Activated gamma-delta T cell treated with Interleukin-2 at 50 U/mL for 16 hours (primary cell): Measurements from ENCODE around the gene HNRNPM.

ENCODE experiments used
- DNase-seq: peaks from one replicate; pipeline ENCODE4 v3.0.0-alpha.2; 2020

Gene HNRNPM

DNA sequence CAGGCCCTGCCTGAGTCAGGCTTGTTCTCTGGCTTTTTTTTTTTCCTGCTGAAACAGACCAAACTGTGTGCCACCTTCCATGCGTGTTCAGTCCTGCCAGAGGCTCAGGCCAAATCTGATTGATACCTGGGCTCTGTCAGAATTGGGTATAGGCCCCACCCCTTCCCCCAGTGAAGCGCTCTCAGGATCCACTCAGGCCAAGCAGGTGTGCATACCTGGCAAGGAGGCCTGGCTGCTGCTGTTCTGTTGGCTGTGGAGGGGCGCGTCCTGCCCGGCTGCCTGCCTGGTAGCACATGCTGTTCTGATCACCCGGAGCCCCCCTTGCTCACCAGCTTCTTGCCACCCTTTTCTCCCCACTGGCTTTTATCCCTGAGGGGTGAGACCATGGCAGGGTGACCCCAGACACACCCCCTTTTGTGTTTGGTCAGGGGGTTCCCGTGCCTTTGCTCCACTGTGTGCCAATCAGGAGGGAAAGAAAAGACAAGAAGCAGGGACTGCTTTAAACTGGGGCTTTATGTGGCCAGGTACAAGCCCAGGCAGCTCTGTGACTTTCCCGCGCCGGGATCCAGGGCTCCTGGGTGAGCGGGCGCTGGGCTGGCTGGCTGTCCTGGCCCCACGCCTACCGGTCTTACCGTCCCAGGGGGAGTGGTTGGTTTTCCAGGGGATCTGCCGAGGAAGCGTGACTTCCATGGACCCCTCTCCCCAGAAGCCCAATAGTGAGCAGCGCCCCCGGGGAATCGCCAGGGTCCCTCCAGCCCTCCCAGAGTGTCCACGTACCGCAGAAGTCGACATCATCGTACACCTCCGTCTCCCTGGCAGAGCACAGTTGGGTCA lies 45.0 kb downstream of the HNRNPM start:
- no peak for DNase-seq

DNA sequence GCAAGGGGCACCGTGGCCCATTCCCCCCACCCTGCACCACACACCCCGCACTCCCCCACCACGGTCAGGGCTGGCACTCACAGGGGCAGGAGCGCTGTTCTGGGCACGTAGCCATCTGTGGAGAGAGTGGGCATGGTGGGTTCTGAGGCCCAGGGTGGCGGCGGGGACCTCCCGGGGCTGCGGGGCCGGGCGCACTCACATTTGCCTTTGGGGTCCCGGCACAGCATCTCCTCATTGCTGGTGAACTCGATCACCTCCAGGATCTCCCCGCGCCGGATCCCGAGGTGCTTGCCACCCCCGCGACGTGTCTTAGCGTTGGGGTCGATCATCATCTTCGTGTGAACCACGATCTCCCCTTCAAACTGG lies 45.6 kb downstream of the HNRNPM start:
- no peak for DNase-seq

DNA sequence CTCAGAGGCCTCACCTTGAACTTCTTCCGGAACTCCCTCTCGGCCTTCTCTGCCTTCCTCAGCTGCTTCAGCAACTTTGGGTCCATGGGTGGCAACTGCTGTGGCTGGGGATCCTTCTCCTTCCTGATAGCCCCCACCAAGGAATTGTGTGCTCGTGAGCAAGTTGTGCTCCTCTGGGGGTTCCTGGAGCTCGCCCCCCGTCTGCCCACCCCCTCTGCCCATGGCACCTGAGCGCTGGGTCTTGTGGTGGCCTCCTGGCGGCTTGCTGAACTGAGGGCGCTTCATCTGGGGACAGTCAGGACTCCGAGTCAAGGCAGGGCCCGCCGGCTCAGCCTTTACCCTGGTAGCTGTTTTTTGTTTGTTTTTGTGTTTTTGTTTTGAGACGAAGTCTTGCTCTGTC lies 46.1 kb downstream of the HNRNPM start:
- DNase-seq, result no peak

DNA sequence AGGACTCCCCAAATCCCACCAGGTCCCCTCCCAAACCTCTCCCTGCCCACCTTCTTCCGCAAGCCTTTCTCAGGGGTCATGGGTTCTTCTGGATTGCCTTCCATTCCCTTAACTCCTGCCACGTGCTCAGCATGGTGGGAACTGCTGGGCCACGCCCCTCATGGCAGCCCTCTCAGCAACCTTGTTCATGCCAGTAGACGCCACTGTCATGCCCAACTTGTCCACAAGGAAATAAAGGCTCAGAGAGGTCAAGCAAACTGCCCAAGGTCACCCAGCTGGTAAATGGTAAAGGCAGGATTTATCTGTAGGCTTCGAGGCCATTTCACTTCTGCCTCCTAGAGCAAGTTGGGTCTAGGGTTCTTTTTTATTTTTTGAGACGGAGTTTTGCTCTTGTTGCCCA lies 46.8 kb downstream of the HNRNPM start:
- DNase-seq, result no peak

DNA sequence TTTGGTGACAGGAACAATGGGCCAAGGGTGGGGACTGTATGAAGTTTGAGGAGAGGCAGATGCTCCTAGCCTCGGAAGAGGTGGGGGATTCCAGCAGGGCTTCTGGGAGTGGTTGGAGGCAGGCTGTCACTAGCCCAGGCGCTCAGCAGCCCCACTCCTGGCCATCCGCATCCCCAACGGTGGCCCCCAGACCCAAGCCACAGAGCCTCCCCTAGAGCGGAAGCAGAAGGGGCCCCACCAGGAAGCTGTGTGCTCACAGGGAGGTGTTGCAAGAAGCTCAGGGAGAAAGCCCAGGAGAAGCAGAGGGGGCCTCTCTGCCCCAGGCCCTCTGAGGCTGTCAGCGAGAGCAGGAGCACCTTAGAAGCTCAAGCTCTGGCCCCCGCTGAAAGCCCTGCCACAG lies 49.4 kb downstream of the HNRNPM start:
- no peak for DNase-seq

DNA sequence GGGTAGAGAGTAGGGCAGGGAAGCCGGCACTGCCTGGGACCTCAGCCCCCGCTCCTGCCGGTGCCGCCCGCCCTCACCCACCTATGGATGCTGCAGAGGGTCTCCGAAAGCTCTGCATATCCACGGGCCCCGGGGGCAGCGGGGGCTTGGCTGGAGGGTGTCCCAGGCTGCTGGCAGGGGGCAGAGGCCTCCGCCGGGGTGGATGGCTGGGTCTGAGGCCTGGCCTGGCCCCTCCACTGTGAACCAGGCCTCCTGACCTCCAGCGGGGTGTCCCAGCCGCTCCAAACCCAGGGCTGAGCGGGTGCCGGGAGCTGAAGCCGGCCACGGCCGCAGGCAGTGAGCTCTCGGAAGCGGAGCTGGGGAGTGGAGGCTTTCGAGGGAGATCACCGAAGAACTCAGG lies 53.5 kb downstream of the HNRNPM start:
- no peak for DNase-seq

DNA sequence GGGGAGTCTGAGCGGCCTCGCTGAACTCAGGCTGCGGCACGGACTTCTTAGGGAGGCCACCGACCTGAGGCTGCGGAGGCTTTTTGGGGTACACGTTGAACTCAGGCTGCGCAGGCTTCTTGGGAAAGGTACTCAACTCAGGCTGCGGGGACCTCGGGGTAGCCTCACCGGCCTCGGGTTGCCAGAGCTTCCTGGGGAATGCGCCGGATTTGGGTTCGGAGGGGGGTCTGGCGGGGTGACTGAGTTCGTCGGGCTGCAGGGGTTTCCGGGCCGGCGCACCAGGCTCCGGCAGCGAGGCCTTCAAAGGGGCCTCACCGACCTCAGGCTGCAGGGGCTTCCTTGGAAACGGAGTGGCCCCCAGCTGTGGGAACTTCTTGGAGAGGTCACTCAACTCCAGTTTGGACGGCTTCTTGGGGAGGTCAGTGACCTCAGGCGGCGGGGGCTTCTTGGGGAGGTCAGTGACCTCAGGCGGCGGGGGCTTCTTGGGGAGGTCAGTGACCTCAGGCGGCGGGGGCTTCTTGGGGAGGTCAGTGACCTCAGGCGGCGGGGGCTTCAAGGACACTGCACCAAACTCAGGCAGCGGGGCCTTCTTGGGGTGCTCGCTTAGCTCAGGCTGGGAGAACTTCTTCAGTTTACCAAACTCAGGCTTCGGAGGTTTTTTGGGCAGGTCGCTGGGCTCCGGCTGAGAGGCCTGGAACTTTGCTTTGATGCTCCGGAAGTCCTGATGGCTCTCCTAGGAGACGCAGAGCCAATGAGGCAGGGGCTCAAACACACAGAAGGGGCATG lies 54.5 kb downstream of the HNRNPM start:
- no peak for DNase-seq

DNA sequence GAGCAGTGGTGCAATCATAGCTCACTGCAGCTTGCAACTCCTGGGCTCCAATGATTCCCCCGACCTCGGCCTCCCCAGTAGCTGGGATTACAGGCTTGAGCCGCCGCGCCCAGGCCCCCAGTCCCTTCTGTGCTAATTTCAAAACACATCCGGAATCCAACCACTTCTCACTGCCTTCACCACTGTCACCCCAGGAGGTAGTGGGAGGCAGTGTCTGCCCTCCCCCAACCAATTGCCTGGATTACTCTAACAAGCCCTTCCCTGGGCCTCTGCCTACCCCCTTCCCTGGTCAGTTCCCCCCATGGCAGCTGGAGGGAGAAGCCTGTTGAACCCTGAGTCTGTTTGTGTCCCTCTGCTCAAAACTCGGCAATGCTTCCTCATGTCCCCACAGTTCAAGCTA lies 55.4 kb downstream of the HNRNPM start:
- DNase-seq, result no peak

DNA sequence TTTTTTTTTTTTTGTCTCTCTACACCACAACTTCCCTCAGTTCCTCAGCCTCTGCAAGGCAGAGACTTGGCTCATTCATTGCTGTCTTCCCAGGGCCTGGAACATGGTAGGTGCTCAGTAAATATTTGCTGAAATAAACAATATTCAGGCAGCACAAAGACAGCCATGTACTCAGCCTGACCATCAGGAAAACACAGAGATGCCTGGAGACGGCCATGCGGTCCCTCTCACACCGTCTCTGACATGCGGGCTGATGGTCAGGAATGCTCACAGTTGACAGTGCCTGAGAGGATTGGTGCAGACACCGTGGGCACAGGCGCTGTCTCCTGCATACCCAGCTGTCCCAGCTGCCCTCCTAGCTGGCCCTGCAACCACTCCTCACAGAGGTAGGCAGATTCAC lies 56.7 kb downstream of the HNRNPM start:
- DNase-seq, result no peak

DNA sequence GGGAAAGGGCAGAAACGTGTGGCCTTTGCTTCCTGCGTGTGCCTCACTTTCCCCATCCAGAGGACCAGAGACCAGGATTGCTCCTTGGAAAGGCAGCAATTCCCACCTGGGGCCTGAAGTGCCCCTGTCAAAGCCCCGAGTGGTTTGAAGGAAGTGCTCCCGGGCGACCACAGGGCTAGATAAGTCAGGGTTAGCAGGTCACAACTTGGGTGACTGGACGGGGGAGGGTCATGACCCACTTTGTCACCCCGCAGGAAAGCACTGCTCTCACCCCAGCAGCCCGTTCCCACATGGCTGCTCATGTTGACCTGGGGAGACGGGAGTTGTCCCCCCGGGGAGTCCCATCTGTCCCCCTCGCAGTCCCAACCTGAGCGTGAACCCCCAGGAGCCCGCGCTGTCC lies 57.2 kb downstream of the HNRNPM start:
- DNase-seq, result no peak

DNA sequence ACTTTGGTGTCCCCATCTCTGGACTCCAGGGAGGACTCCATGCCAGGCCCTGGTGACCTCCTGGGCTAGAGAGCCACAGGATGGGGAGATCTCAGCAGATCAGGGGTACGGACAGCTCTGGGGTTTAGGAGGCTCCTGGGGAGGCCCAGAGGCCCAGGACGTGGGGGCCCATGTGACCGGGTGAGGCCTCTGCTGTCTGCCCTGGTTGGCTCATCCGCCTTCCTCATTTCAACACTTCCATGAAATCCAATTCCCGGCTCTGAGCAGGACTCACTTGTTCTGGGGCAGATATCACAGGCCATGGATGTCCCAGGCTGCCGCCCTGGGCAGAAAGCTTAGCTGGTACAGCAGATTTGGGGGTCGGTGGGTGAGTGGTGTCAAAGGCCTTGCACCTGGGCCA lies 58.7 kb downstream of the HNRNPM start:
- no peak for DNase-seq

DNA sequence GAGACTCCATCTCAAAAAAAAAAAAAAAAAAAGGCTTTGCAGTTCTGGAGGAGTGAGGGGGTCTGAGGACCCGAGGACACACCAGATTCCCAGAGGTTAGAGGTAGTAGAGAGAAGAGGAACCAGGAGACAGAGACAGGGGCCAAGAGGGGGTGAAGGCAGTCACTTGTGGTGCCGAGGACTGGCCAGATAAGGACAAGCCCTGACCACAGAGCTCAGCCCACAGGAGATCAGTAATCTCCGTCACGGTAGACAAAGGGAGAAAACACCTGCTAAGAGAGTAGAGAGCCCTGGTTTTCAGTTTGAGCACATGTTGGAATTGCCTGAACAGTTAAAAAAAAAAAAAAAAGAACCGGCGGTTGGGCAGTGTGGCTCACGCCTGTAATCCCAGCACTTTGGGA lies 59.4 kb downstream of the HNRNPM start:
- no peak for DNase-seq

DNA sequence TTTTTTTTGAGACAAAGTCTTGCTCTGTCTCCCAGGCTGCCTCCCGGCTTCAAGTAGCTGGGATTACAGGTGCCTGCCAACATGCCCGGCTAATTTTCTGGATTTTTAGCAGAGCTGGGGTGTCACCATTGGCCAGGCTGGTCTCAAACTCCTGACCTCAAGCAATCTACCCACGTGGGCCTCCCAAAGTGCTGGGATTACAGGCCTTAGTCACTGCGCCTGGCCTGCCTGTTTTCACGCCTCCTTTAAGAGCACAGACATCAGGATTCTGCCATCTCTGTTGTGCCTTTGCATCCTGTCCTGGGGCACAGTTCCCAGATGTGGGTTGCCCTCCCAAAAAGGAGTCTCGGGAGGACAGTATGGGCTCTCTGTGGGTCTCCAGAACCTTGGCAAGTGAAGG lies 60.1 kb downstream of the HNRNPM start:
- DNase-seq, result no peak

DNA sequence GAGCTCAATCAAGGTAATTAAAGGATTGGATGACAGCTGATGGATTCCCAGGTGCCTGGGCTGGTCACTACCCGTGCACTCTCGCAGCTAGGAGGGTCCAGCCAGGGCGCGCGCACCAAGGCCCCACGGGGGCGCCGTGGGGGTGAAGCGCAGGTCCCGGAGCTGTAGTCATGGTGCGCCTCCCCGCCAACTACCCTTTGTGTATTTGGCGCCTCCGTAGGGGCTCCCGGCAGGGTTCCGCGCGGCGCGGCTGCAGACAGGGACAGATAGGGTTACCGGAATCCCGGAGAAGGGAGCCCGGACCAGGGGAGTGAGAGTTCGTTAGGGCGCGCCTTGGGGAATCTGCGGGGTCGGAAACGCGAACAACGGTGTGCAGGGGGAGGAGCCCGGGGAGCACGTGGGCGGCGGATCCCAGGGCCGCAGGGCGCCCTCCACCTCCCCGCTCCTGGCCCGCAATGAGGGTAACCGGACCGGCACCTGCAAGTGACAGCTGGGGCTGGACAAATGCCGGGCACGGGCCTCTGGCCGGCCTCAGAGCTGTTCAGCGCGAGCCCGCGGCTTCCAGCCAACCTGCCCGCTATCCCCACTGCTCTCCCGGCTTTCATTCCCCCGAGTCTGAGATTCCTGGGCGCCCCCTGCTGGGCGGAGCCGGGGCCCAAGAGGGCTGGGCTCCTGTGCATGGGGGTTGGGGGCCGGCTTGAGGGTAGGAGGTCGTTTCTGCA lies 61.1 kb downstream of the HNRNPM start:
- DNase-seq, result peak; percentile 57

DNA sequence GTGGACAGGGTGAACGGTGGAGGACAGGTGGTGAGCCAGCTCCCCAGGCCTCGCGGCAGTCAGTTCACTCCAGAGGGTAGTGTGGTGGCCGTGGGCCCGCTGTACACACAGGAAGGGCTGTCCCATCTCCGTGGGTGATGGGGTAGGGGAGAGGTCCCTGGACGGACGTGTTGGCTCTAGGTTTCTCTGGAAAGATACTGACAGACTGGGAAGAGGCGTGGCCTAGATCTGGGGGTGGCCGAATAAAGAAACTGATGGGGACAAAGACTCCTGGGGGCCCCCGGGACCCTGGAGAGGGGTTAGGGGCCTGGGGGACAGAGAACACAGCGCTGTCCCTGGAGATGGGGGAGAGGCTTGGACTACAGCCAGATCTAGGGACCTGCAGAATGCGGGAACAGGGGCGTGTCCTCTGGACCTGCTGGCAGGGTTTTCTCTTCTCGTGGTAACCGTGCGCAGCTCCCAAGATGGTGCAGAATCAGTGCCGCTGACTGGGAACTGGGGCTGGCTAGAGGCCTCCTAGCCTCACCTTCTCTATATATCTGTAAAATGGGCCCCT lies 61.7 kb downstream of the HNRNPM start:
- no peak for DNase-seq

DNA sequence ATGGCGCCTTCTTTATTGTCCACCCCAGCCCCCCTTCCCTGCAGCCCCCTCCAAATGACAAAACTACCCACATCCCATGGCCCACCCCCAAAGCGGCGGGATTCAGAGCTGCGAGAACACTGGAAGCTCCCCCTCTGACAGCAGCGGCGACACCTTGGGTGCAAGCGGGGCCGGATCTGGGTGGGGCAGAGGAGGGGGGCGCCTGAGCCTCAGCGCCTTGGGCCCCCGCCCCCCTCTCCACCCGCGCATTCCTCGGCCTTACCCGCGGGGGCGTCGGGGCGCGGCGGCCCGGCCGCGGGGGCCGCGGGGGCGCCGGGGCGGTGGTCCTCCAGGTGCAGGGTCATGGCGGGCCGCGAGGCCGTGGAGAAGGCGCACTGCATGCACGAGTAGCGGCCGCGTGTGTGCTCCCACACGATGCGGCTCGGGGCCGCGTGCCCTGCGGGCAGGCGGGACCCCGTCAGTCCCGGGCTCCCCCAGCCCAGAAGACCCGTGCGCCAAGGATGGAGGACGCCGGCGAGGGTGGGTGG lies 65.9 kb downstream of the HNRNPM start:
- DNase-seq, result no peak

DNA sequence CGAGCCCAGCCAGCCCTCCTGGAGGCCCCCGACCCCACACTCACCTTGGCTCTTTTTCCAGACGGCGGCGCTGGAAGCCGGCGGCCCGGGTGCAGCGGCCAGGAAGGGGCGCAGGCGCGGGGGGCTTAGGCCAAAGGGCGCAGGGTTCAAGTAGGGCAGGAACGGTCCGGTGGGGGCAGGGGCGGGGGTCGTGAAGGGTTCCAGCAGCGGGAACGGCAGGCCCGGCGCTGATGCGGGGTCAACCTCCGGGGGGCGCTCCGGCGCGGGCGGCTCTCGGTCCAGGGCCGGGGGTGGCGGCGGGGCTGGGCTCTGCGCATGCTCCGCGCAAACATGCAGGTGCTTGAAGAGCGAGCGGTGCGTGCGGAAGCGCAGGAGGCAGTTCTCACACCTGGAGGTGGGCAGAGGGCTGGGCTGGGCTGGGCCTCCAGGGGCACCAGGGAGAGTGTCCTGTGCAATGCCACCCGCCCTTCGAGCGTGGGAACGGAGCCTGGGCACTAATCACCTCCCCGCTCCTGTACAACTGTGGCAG lies 66.9 kb downstream of the HNRNPM start:
- no peak for DNase-seq

DNA sequence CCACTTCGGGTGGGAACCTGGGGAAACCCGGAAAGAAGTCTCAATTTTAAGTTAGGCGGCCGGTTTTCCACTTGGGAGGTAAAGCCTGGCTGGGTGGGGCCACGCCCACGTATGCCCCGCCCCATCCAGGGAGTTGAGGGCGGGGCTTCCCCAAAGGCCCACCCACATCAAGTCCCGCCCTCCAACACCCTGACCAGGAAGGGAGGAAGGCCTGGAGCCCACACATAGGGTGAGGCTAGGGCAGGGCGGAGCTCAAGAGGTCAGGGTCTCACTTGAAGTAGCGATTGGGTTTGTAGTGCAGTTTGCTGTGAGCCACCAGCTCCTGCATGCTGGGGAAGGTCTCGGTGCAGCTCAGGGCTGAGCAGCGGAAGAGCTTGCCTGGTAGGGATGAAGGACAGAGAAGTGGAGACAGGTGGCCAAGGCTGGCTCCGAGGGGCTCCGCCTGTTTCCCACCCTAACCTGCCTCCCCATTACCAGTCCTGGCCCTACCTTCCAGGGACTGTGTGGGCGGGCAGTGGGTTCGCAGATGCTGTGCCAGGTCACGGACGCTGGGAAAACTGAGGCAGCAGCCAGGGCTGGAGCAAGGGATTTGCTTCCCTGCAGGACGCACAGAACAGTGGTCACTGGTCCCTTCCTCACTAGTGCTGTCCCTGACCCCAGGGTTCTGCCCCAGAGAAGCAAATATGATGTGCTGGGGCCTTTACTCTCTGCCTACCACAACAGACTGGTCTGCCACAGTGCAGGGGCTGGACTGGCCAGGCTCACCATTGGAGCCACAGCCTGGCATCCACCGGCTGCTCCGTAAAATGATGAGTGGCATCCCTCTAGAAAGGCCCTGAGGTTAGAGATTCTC lies 67.6 kb downstream of the HNRNPM start:
- no peak for DNase-seq

DNA sequence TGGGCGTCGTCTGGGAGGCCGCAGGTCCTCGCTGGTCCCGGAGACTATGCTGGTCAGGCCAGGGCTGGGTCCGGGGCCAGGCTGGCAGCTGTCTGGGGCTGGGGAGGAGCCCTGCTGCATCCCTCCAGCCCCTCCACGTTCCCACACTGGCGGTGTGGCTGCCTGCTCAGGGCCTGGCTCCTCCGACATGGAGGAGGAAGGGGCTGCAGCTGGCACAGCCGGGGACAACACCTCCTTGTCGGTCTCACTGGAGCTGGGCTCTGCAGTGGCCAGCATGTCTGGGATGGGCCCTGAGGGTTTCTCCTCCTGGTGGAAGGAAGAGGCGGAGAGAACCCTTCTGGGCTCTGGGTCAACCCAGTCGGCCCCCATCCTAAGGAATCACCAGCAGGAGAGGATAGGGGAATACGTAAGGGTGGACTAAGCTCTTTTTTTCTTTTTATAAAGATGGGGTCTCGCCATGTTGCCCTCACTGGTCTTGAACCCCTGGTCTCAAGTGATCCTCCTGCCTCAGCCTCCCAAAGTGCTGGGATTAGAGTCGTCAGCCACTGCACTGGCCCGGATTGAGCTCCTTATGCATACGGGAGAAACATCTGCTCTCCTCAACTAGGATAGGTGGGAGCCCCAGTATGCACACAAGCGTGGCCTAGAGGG lies 68.4 kb downstream of the HNRNPM start:
- DNase-seq, result no peak

DNA sequence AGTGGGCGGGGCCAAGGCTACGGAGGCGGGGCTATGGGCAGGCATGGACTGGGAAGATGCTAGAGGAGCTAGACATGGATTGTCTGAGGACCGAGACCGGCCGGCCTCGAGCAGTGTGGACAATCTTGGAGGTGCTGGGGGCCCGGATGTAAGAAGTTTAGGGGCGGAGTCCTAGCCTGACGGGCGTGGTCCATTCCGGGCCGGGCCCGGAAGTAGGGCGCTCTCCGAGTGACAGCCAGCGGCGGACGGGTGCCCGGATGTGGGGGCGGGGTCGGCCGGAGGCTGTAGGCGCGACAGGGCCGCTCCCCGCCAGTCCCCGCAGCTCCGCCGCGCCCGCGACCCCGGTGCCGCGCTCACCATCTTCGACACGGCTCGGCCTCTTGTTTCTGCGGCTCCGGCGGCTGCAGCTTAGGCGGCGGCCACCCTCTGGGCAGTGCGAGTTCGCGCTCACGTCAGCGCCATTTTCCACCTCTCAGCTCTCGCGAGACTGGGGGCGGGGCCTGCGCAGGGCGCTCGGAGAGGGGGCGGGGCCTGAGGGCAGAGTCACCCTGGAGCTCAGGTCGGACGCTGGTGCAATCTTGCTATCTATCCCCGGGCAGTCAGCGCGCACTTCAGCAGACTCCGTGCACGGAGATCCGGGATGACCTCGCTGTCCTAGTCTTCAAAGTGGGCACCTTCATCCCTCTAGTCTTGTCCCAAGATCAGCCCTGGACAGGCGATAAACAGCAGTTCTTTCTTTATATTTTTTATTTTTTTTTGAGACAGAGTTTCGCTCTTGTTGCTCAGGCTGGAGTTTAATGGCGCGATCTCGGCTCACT lies 69.1 kb downstream of the HNRNPM start, which contains the start of gene ZNF414:
TSS of gene ZNF414 (minus strand) at position 481 of the 818 bp plus-strand sequence. CDS start at position 360, 121 bp downstream.
- peak; percentile 97 for DNase-seq
